T-helper 9 cell (primary cell): ENCODE data around the gene PRSS56.
"Not testable (repeated sequence)": the region's sequence is repeated elsewhere in the genome, so short reads cannot be mapped to it uniquely, and the experiment has no call there.

Experiments
- DNase-seq: peaks from one replicate; pipeline ENCODE4 v3.0.0-alpha.2; 2020

PRSS56 gene

GRCh38 chr2:232526372-232526941 lies 6.3 kb downstream of the PRSS56 start:
- DNase-seq: no peak

GRCh38 chr2:232527905-232528470 lies 7.8 kb downstream of the PRSS56 start:
- no peak for DNase-seq

- no peak for DNase-seq
Observed at GRCh38 chr2:232528746-232529460, 8.7 kb downstream of the PRSS56 start.

- no peak for DNase-seq
Observed at GRCh38 chr2:232529806-232530547, 9.8 kb downstream of the PRSS56 start.

GRCh38 chr2:232530626-232531260 lies 10.6 kb downstream of the PRSS56 start:
- DNase-seq: no peak

- DNase-seq: no peak
Observed at GRCh38 chr2:232532419-232532818, 12.2 kb downstream of the PRSS56 start.

- not testable (repeated sequence) for DNase-seq
Observed at GRCh38 chr2:232532821-232533220, 12.6 kb downstream of the PRSS56 start.

- DNase-seq: no peak
Observed at GRCh38 chr2:232533944-232534710, 13.9 kb downstream of the PRSS56 start.

- no peak for DNase-seq
Observed at GRCh38 chr2:232534940-232535651, 14.9 kb downstream of the PRSS56 start.

GRCh38 chr2:232535761-232536530 lies 15.8 kb downstream of the PRSS56 start:
- no peak for DNase-seq

- no peak for DNase-seq
Observed at GRCh38 chr2:232537079-232537478, 16.9 kb downstream of the PRSS56 start.

GRCh38 chr2:232537499-232537898 lies 17.3 kb downstream of the PRSS56 start:
- DNase-seq: no peak

GRCh38 chr2:232538671-232539070 lies 18.5 kb downstream of the PRSS56 start:
- DNase-seq: no peak

GRCh38 chr2:232539298-232540231 lies 19.4 kb downstream of the PRSS56 start, which contains the start of gene CHRNG:
TSS of gene CHRNG (plus strand) at chr2:232539692. CDS start at chr2:232539748, 56 bp downstream.
- no peak for DNase-seq

- DNase-seq: no peak
Observed at GRCh38 chr2:232540441-232541041, 20.4 kb downstream of the PRSS56 start.

- no peak for DNase-seq
Observed at GRCh38 chr2:232541195-232541960, 21.2 kb downstream of the PRSS56 start.

- DNase-seq: no peak
Observed at GRCh38 chr2:232541961-232542714, 21.9 kb downstream of the PRSS56 start.
